IMR-90 (cell line): Measurements from ENCODE around the gene RBMS3. TPM values are rescaled to one million over a fixed set of nuclear protein-coding genes. Genes with fewer than 3 reads are reported as not detected.

Experiments
- ATAC-seq: fragments of 200-7000 bp; cut with Tn5 transposase; 2 replicates; pipeline ENCODE4 v1.9.1; 2020; ENCODE audit warnings: low read depth, mild to moderate bottlenecking, moderate library complexity
- BruUV-seq: library from RNA; stranded (reverse); fragments of 400-500 nt; replicated peaks from 2 replicates; lab custom pipeline; 2021; lab: Mats Ljungman, UMichigan
- CTCF ChIA-PET: fragments of 300-600 bp; formaldehyde crosslinking; extraction: SDS; loops from one replicate; lab custom pipeline; 2021; ENCODE audit warnings: antibody characterized with exemption; lab: Yijun Ruan, JAX
- POLR2A ChIA-PET: fragments of 300-600 bp; sonication (Branson Sonifier 250); formaldehyde crosslinking; loops from one replicate; lab custom pipeline; 2022; ENCODE audit warnings: antibody characterized with exemption; ENCODE audit not compliant: unreplicated experiment; lab: Charles Lee
- DNase-seq: peaks from one replicate; pipeline ENCODE4 v3.0.0; 2013
- H2AFZ ChIP-seq: replicated peaks from 2 replicates; pipeline ENCODE3; 2013; ENCODE audit warnings: low read length, mild to moderate bottlenecking; ENCODE audit not compliant: poor library complexity
- H2AK5ac ChIP-seq: 2 replicates; pipeline ENCODE4 v1.6.1; 2013; ENCODE audit warnings: low read depth, low read length, inconsistent platforms
- H2AK9ac ChIP-seq: replicated peaks from 2 replicates; pipeline ENCODE3; 2013; ENCODE audit warnings: mild to moderate bottlenecking, low read depth, low read length, moderate library complexity; ENCODE audit not compliant: poor library complexity
- H2BK120ac ChIP-seq: 2 replicates; pipeline ENCODE4 v1.6.1; 2013; ENCODE audit warnings: low read depth, low read length, inconsistent platforms
- H2BK15ac ChIP-seq: 3 replicates; pipeline ENCODE4 v1.6.1; 2013; ENCODE audit warnings: low read depth, low read length, inconsistent platforms
- H2BK20ac ChIP-seq: 2 replicates; pipeline ENCODE4 v1.6.1; 2013; ENCODE audit warnings: low read depth, mild to moderate bottlenecking, inconsistent platforms, low read length, moderate library complexity
- H2BK5ac ChIP-seq: 2 replicates; pipeline ENCODE4 v1.6.1; 2013; ENCODE audit warnings: mild to moderate bottlenecking, low read depth, low read length, inconsistent platforms; ENCODE audit not compliant: poor library complexity, severe bottlenecking
- H3K14ac ChIP-seq: replicated peaks from 2 replicates; pipeline ENCODE4 v1.6.1; 2013; ENCODE audit warnings: low read depth, low read length, inconsistent platforms
- H3K18ac ChIP-seq: 2 replicates; pipeline ENCODE4 v1.6.1; 2013; ENCODE audit warnings: low read depth, low read length, control low read depth
- H3K23ac ChIP-seq: 2 replicates; pipeline ENCODE4 v1.6.1; 2013; ENCODE audit warnings: low read depth, low read length, inconsistent platforms
- H3K27ac ChIP-seq: 2 replicates; pipeline ENCODE4 v1.5.1; 2013; ENCODE audit warnings: mild to moderate bottlenecking, control low read depth, low read length; ENCODE audit not compliant: insufficient read depth
- H3K27me3 ChIP-seq: 2 replicates; pipeline ENCODE4 v1.6.1; 2013; ENCODE audit warnings: low read length; ENCODE audit not compliant: control insufficient read depth, insufficient read depth
- H3K36me3 ChIP-seq: 2 replicates; pipeline ENCODE4 v1.6.1; 2013; ENCODE audit warnings: low read length, mixed read lengths; ENCODE audit not compliant: control insufficient read depth, insufficient read depth
- H3K4ac ChIP-seq: 2 replicates; pipeline ENCODE4 v1.6.1; 2013; ENCODE audit warnings: low read depth, low read length, inconsistent platforms
- H3K4me1 ChIP-seq: 2 replicates; pipeline ENCODE4 v1.6.1; 2013; ENCODE audit warnings: low read length, mixed read lengths; ENCODE audit not compliant: control insufficient read depth, insufficient read depth
- H3K4me2 ChIP-seq: 2 replicates; pipeline ENCODE4 v1.6.1; 2013; ENCODE audit warnings: low read depth, mild to moderate bottlenecking, control low read depth, low read length, moderate library complexity
- H3K4me3 ChIP-seq: 2 replicates; pipeline ENCODE4 v1.5.1; 2013; ENCODE audit warnings: low read depth, mild to moderate bottlenecking, control low read depth, low read length, moderate library complexity; ENCODE audit not compliant: insufficient read depth
- H3K56ac ChIP-seq: 2 replicates; pipeline ENCODE4 v1.6.1; 2013; ENCODE audit warnings: low read length, inconsistent platforms; ENCODE audit not compliant: insufficient read depth; ENCODE audit errors: extremely low read depth
- H3K79me1 ChIP-seq, 2 experiments: 2 replicates each; pipeline ENCODE4 v1.6.1; 2013; ENCODE audit warnings: low read length in 2 of 2, inconsistent platforms in 1 of 2, low read depth in 1 of 2
- H3K9ac ChIP-seq: 2 replicates; pipeline ENCODE4 v1.6.1; 2013; ENCODE audit warnings: low read depth, low read length, control low read depth
- H3K9me1 ChIP-seq: 2 replicates; pipeline ENCODE4 v1.6.1; 2013; ENCODE audit warnings: low read length, inconsistent platforms; ENCODE audit not compliant: insufficient read depth
- H3K9me3 ChIP-seq: 2 replicates; pipeline ENCODE4 v1.6.1; 2013; ENCODE audit warnings: low read length; ENCODE audit not compliant: control insufficient read depth, insufficient read depth
- H4K20me1 ChIP-seq: 2 replicates; pipeline ENCODE4 v1.6.1; 2013; ENCODE audit warnings: low read length, inconsistent platforms; ENCODE audit not compliant: insufficient read depth
- H4K5ac ChIP-seq: 2 replicates; pipeline ENCODE4 v1.6.1; 2013; ENCODE audit warnings: mild to moderate bottlenecking, low read depth, low read length, control low read depth
- H4K8ac ChIP-seq, 2 experiments: 2 replicates each; pipeline ENCODE4 v1.6.1; 2013; ENCODE audit warnings: low read depth in 2 of 2, low read length in 2 of 2, control low read depth in 1 of 2, inconsistent platforms in 1 of 2
- H4K91ac ChIP-seq: 2 replicates; pipeline ENCODE4 v1.6.1; 2013; ENCODE audit warnings: low read depth, low read length, inconsistent platforms; ENCODE audit not compliant: insufficient read depth
- CHD1 ChIP-seq: IDR thresholded peaks from 2 replicates; pipeline ENCODE4 v1.6.1; 2012; ENCODE audit warnings: low read depth, low read length, improper control_type of control experiment
- CTCF ChIP-seq: conservative IDR thresholded peaks from 2 replicates; pipeline ENCODE4 v1.5.1; 2012; ENCODE audit warnings: mild to moderate bottlenecking, low read depth, low read length, improper control_type of control experiment
- ELK1 ChIP-seq: fragments of 150-350 bp; IDR thresholded peaks from 2 replicates; pipeline ENCODE4 v1.6.1; 2016; ENCODE audit warnings: low read depth, mild to moderate bottlenecking, low read length, moderate library complexity, borderline replicate concordance
- FOS ChIP-seq: fragments of 150-350 bp; IDR thresholded peaks from 2 replicates; pipeline ENCODE4 v1.6.1; 2016; ENCODE audit warnings: low read depth, low read length
- MAFK ChIP-seq: IDR thresholded peaks from 2 replicates; pipeline ENCODE4 v1.6.1; 2012; ENCODE audit warnings: low read depth, low read length, improper control_type of control experiment
- MXI1 ChIP-seq: IDR thresholded peaks from 2 replicates; pipeline ENCODE4 v1.6.1; 2012; ENCODE audit warnings: low read depth, mild to moderate bottlenecking, low read length, moderate library complexity, borderline replicate concordance
- NFE2L2 ChIP-seq: fragments of 150-350 bp; IDR thresholded peaks from 2 replicates; pipeline ENCODE4 v1.6.1; 2016; ENCODE audit warnings: low read depth, mild to moderate bottlenecking, low read length
- RAD21 ChIP-seq: IDR thresholded peaks from 2 replicates; pipeline ENCODE4 v1.6.1; 2012; ENCODE audit warnings: low read length, improper control_type of control experiment
- RCOR1 ChIP-seq: IDR thresholded peaks from 2 replicates; pipeline ENCODE4 v1.6.1; 2012; ENCODE audit warnings: mild to moderate bottlenecking, low read length, improper control_type of control experiment; ENCODE audit not compliant: insufficient replicate concordance
- SMC3 ChIP-seq: fragments of 150-350 bp; IDR thresholded peaks from 2 replicates; pipeline ENCODE4 v1.6.1; 2016; ENCODE audit warnings: low read depth, mild to moderate bottlenecking, antibody characterized with exemption, low read length, moderate library complexity
- WGBS, 2 experiments: methylation state at CpG; one replicate each; pipeline versions ENCODE4 v1.1.5 to v1.1.7; 2013; ENCODE audit warnings: missing lambda C conversion rate in 2 of 2; ENCODE audit not compliant: insufficient read length in 1 of 2; ENCODE audit errors: extremely low coverage in 2 of 2; 5-methylcytosine and 5-hydroxymethylcytosine counted together
- dilution Hi-C: fragments of 300-500 bp; cut with HindIII; formaldehyde crosslinking; loops from one replicate; pipeline ENCODE4 v1.14.3; 2018; ENCODE audit warnings: low sequenced_read_pairs; ENCODE audit not compliant: unreplicated experiment
- in situ Hi-C: fragments of 300-500 bp; cut with MboI; formaldehyde crosslinking; loops from 3 replicates; pipeline ENCODE4 v1.14.3; 2019; ENCODE audit warnings: low sequenced_read_pairs, inconsistent platforms, mixed read lengths
- intact Hi-C: fragments of 100-400 bp; cut with micrococcal nuclease; formaldehyde crosslinking; loops from 2 replicates; pipeline ENCODE4 v1.10.0; 2022
- polyA plus RNA-seq, 3 experiments: library from polyadenylated mRNA; depleted of rRNA; stranded (reverse); fragments of >200 nt; gene quantifications; 2 replicates each; pipeline ENCODE4 v1.2.3, GENCODE V29; 2012; ENCODE audit warnings: low replicate concordance in 1 of 3
- total RNA-seq: library from RNA; depleted of rRNA; stranded (reverse); fragments of >200 nt; gene quantifications from 2 replicates; pipeline ENCODE4 v1.2.3, GENCODE V29; 2012

Gene RBMS3
- total and polyA plus RNA-seq, 2 of the 4 experiments (the other 2 are of a cell fraction), result 15.2 to 127 TPM

GRCh38 chr3:29971895-29972294, 691.0 kb downstream of the RBMS3 start:
- POLR2A ChIA-PET, result no interaction called here
- Histone ChIP-seq H2BK15ac (no peak overlapping the region), H3K79me1 (peaks cover 0 to 3% of the 10 kb centered on the region in 2 experiments; a peak in 1 of 4 replicates), H3K23ac (no peak overlapping the region), H3K27me3 (no peaks in the 10 kb centered on the region), H3K4me3 (no peak overlapping the region), H3K4me2 (no peak overlapping the region), H2AFZ (no peak overlapping the region), H3K18ac (no peak overlapping the region), H4K8ac (no peak overlapping the region), H3K27ac (no peak overlapping the region), H3K56ac (no peak overlapping the region), H4K5ac (no peak overlapping the region), H2AK9ac (no peak overlapping the region), H2BK120ac (no peak overlapping the region), H2BK20ac (no peak overlapping the region), H3K36me3 (no peaks in the 10 kb centered on the region), H3K9me3 (no peaks in the 10 kb centered on the region), H3K4ac (no peak overlapping the region), H2AK5ac (no peak overlapping the region), H3K9ac (no peak overlapping the region), H2BK5ac (no peak overlapping the region), H3K4me1 (peaks cover 3% of the 10 kb centered on the region; the same call in 1 of the 2 replicates), H3K9me1 (no peaks in the 10 kb centered on the region), H4K20me1 (no peaks in the 10 kb centered on the region), H3K14ac (no peak overlapping the region), H4K91ac (no peak overlapping the region)
- TF ChIP-seq ELK1 (no peak), MXI1 (no peak), SMC3 (no peak), RAD21 (no peak), NFE2L2 (no peak), CHD1 (no peak), CTCF (no peak), RCOR1 (no peak), FOS (no peak), MAFK (no peak)
- no peak for DNase-seq
- dilution Hi-C loops (no loop called here), intact Hi-C loops (no loop called here), in situ Hi-C loops (no loop called here)
- no peak for ATAC-seq
- CTCF ChIA-PET, result no interaction called here
- WGBS, 2 experiments, result no CpG with 5 or more reads among the region's 2 CpGs
- no TSS peak for BruUV-seq
